HepG2 (cell line): ENCODE data around the gene DAD1. TPM values are rescaled to one million over a fixed set of nuclear protein-coding genes. Genes with fewer than 3 reads are reported as not detected.

Experiments
- ATF7-NPFF ChIP-seq: sonication (generic); formaldehyde crosslinking; IDR thresholded peaks from 2 replicates; pipeline ENCODE4 v1.8.1; 2023; ENCODE audit warnings: mild to moderate bottlenecking, low read depth, missing genetic modification reagents, moderate library complexity
- BCL6 ChIP-seq: IDR thresholded peaks from 2 replicates; pipeline ENCODE4 v1.6.1; 2016; ENCODE audit warnings: missing genetic modification reagents, missing compliant biosample characterization
- DRAP1 ChIP-seq: IDR thresholded peaks from 2 replicates; pipeline ENCODE4 v1.6.1; 2016; ENCODE audit warnings: missing genetic modification reagents, missing compliant biosample characterization
- FOXA3 ChIP-seq: IDR thresholded peaks from 2 replicates; pipeline ENCODE4 v1.6.1; 2016; ENCODE audit warnings: missing genetic modification reagents, missing compliant biosample characterization
- HHEX ChIP-seq: IDR thresholded peaks from 2 replicates; pipeline ENCODE4 v1.6.1; 2016; ENCODE audit warnings: control low read depth
- HNF4A ChIP-seq: sonication (generic); formaldehyde crosslinking; IDR thresholded peaks from 2 replicates; pipeline ENCODE4 v1.4.0; 2020; ENCODE audit warnings: missing genetic modification reagents
- JUN ChIP-seq: sonication (generic); formaldehyde crosslinking; IDR thresholded peaks from 2 replicates; pipeline ENCODE4 v1.4.0; 2020; ENCODE audit warnings: mild to moderate bottlenecking, missing genetic modification reagents
- KDM1A ChIP-seq: IDR thresholded peaks from 2 replicates; pipeline ENCODE4 v1.6.1; 2016; ENCODE audit warnings: missing compliant biosample characterization
- MEIS2 ChIP-seq: sonication (generic); formaldehyde crosslinking; IDR thresholded peaks from 2 replicates; pipeline ENCODE4 v1.9.0; 2021; ENCODE audit warnings: mild to moderate bottlenecking, missing genetic modification reagents
- MIER3 ChIP-seq: IDR thresholded peaks from 2 replicates; pipeline ENCODE4 v1.6.1; 2016; ENCODE audit warnings: missing compliant biosample characterization, borderline replicate concordance
- PHF21A ChIP-seq: sonication (generic); formaldehyde crosslinking; IDR thresholded peaks from 2 replicates; pipeline ENCODE4 v1.5.0; 2020; ENCODE audit warnings: mild to moderate bottlenecking, missing genetic modification reagents
- PRDM10 ChIP-seq: sonication (generic); formaldehyde crosslinking; IDR thresholded peaks from 2 replicates; pipeline ENCODE4 v1.4.0; 2020; ENCODE audit warnings: low read depth, missing genetic modification reagents
- ZBTB3 ChIP-seq: sonication (generic); formaldehyde crosslinking; IDR thresholded peaks from 2 replicates; pipeline ENCODE4 v1.4.0; 2020; ENCODE audit warnings: low read depth, mild to moderate bottlenecking, moderate library complexity, missing genetic modification reagents, borderline replicate concordance
- ZFYVE20 ChIP-seq: sonication (generic); formaldehyde crosslinking; IDR thresholded peaks from 2 replicates; pipeline ENCODE4 v1.8.0; 2023; ENCODE audit warnings: low read depth, mild to moderate bottlenecking, moderate library complexity, missing genetic modification reagents, borderline replicate concordance
- ZNF234 ChIP-seq: sonication (generic); formaldehyde crosslinking; conservative IDR thresholded peaks from 2 replicates; pipeline ENCODE4 v1.5.1; 2020; ENCODE audit warnings: mild to moderate bottlenecking, missing genetic modification reagents
- ZNF264 ChIP-seq: sonication (generic); formaldehyde crosslinking; IDR thresholded peaks from 2 replicates; pipeline ENCODE4 v1.4.0; 2020; ENCODE audit warnings: missing genetic modification reagents
- ZNF329 ChIP-seq: sonication (generic); formaldehyde crosslinking; IDR thresholded peaks from 2 replicates; pipeline ENCODE4 v1.9.0; 2021; ENCODE audit warnings: low read depth, mild to moderate bottlenecking, missing genetic modification reagents
- ZNF512 ChIP-seq: sonication (generic); formaldehyde crosslinking; IDR thresholded peaks from 2 replicates; pipeline ENCODE4 v1.4.0; 2020; ENCODE audit warnings: mild to moderate bottlenecking, missing genetic modification reagents
- ZNF564 ChIP-seq: sonication (generic); formaldehyde crosslinking; IDR thresholded peaks from 2 replicates; pipeline ENCODE4 v1.8.1; 2023; ENCODE audit warnings: mild to moderate bottlenecking, missing genetic modification reagents
- ZNF749 ChIP-seq: sonication (generic); formaldehyde crosslinking; IDR thresholded peaks from 2 replicates; pipeline ENCODE4 v1.8.0; 2022; ENCODE audit warnings: mild to moderate bottlenecking, missing genetic modification reagents, moderate library complexity, borderline replicate concordance
- polyA plus RNA-seq, 8 experiments: library from polyadenylated mRNA; depleted of rRNA in 3 of 8; stranded (reverse) in 7 of 8; unstranded in 1 of 8; fragments of >200 nt; fragmentation: Illumina TruSeq in 4 of 8; extraction: Trizol in 4 of 8; gene quantifications; 2 replicates each; pipeline versions ENCODE4 v1.2.1 to v1.2.3, GENCODE V29; 2011 to 2016; ENCODE audit warnings: low read depth in 4 of 8, missing spikeins in 1 of 8, mixed read lengths in 1 of 8; ENCODE audit not compliant: insufficient read depth in 1 of 8
- total RNA-seq, 5 experiments: library from RNA; depleted of rRNA; stranded (reverse); fragments of >200 nt; fragmentation: Illumina TruSeq; extraction: Trizol; gene quantifications; 2 replicates each; pipeline ENCODE4 v1.2.3, GENCODE V29; 2016; ENCODE audit warnings: low read depth in 1 of 5
- TF ChIP-seq, protein P1 (sequence below): sonication (generic); formaldehyde crosslinking; conservative IDR thresholded peaks from 2 replicates; pipeline ENCODE4 v1.8.0; 2022; ENCODE audit warnings: mild to moderate bottlenecking, moderate library complexity, missing genetic modification reagents

Gene DAD1
- total and polyA plus RNA-seq, 2 of the 13 experiments (the other 11 are each of a cell fraction or from before 2014, with no cell fraction given), result 558 to 626 TPM

GRCh38 chr14:22597265-22597664, 8.2 kb upstream of the DAD1 start (continued):
- TF ChIP-seq ZNF512 (no peak), BCL6 (no peak), ZNF749 (CRISPR knock-in tag) (peak; percentile 11; the same call in 1 of the 2 replicates), HNF4A (CRISPR knock-in tag) (no peak), ZFYVE20 (no peak), DRAP1 (CRISPR knock-in tag) (0 out of 2 replicates have a peak, but pooled peaks have one; percentile 22), FOXA3 (CRISPR knock-in tag) (peak; percentile 22; the same call in 1 of the 2 replicates), MIER3 (CRISPR knock-in tag) (0 out of 2 replicates have a peak, but pooled peaks have one; percentile 11), ZNF264 (no peak), HHEX (CRISPR knock-in tag) (no peak), ZNF234 (CRISPR knock-in tag) (no peak; the same call in 1 of the 2 replicates), ZNF329 (CRISPR knock-in tag) (no peak), MEIS2 (CRISPR knock-in tag) (no peak), ATF7-NPFF (CRISPR knock-in tag) (peak; percentile 13; the same call in 1 of the 2 replicates), PRDM10 (no peak), ZBTB3 (CRISPR knock-in tag) (no peak), KDM1A (no peak), JUN (CRISPR knock-in tag) (no peak), ZNF564 (CRISPR knock-in tag) (no peak), PHF21A (CRISPR knock-in tag) (0 out of 2 replicates have a peak, but pooled peaks have one; percentile 13)
- TF ChIP-seq, protein P1, sequence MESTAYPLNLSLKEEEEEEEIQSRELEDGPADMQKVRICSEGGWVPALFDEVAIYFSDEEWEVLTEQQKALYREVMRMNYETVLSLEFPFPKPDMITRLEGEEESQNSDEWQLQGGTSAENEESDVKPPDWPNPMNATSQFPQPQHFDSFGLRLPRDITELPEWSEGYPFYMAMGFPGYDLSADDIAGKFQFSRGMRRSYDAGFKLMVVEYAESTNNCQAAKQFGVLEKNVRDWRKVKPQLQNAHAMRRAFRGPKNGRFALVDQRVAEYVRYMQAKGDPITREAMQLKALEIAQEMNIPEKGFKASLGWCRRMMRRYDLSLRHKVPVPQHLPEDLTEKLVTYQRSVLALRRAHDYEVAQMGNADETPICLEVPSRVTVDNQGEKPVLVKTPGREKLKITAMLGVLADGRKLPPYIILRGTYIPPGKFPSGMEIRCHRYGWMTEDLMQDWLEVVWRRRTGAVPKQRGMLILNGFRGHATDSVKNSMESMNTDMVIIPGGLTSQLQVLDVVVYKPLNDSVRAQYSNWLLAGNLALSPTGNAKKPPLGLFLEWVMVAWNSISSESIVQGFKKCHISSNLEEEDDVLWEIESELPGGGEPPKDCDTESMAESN (CRISPR knock-in tag), result no peak
- TF ChIP-seq, all 625 proteins: peak for 29
